Stimulated activated CD8-positive, alpha-beta memory T cell treated with anti-CD3 and anti-CD28 coated beads, Interleukin-4, amount 100 ng/mL, for 4 hours (primary cell): ENCODE results near the gene BTBD6.

ENCODE experiments used
- DNase-seq, 2 donors: peaks; one replicate each; pipeline ENCODE4 v3.0.0-alpha.2; 2020; ENCODE audit warnings: low read depth in 2 of 2, low spot score in 1 of 2

Gene BTBD6

GRCh38 chr14:105229099-105229655 is 19.2 kb upstream of the BTBD6 start:
- no peak for DNase-seq

- no peak for DNase-seq
Observed at GRCh38 chr14:105240811-105241576, 7.3 kb upstream of the BTBD6 start.

GRCh38 chr14:105241641-105242040 is 6.7 kb upstream of the BTBD6 start:
- DNase-seq = no peak

GRCh38 chr14:105244334-105244733 is 4.0 kb upstream of the BTBD6 start:
- DNase-seq = no peak

GRCh38 chr14:105247026-105247425 is 1.3 kb upstream of the BTBD6 start:
- DNase-seq = no peak

- no peak for DNase-seq
Observed at GRCh38 chr14:105247715-105248367, 492 bp upstream of the BTBD6 start.

GRCh38 chr14:105249182-105250007 is 1.1 kb downstream of the BTBD6 start:
- DNase-seq = no peak

GRCh38 chr14:105250008-105250366 is 1.7 kb downstream of the BTBD6 start:
- DNase-seq = no peak

- DNase-seq = no peak
Observed at GRCh38 chr14:105250986-105251385, 2.7 kb downstream of the BTBD6 start.

- no peak for DNase-seq
Observed at GRCh38 chr14:105251920-105252319, 3.6 kb downstream of the BTBD6 start.

- no peak for DNase-seq
Observed at GRCh38 chr14:105252552-105253328, 4.4 kb downstream of the BTBD6 start.

- DNase-seq = no peak
Observed at GRCh38 chr14:105253329-105253682, 5.0 kb downstream of the BTBD6 start.

GRCh38 chr14:105255021-105255507 is 6.7 kb downstream of the BTBD6 start:
- DNase-seq = no peak

GRCh38 chr14:105256292-105256960 is 8.1 kb downstream of the BTBD6 start:
- DNase-seq = no peak

- no peak for DNase-seq
Observed at GRCh38 chr14:105257464-105257863, 9.1 kb downstream of the BTBD6 start.

GRCh38 chr14:105258846-105259245 is 10.5 kb downstream of the BTBD6 start:
- DNase-seq = no peak

- no peak for DNase-seq
Observed at GRCh38 chr14:105260959-105261358, 12.6 kb downstream of the BTBD6 start.

- DNase-seq = no peak
Observed at GRCh38 chr14:105261781-105262180, 13.4 kb downstream of the BTBD6 start.

GRCh38 chr14:105267820-105268548 is 19.7 kb downstream of the BTBD6 start:
- DNase-seq = no peak
